HS-5 (cell line): ENCODE results near the gene TBC1D22A.

Experiments
- DNase-seq: peaks from one replicate; pipeline ENCODE4 v3.0.0-alpha.2; 2012; ENCODE audit warnings: low read depth

Gene TBC1D22A

GRCh38 chr22:46958658-46959057 is 196.2 kb downstream of the TBC1D22A start:
- DNase-seq: no peak

DNA sequence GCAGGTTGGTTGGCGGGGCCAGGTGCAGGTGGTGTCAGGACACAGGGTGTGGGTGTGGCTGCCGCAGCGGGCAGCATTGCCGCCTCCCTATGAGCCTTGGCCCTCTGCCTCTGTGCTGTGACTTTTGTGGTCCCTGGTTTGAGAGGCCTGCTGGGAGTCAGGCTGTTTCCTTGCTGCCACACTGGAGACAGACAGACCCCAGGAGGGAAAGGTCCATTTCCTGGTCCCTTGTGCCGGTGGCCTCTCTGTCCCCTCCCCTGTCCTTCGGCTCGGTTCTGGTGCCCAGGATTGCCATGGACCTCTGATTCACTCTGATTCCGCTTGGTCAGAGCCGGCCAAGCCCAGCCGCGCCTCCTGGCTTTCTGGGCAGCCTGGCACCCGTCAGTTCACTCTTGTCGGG is 196.9 kb downstream of the TBC1D22A start:
- no peak for DNase-seq

DNA sequence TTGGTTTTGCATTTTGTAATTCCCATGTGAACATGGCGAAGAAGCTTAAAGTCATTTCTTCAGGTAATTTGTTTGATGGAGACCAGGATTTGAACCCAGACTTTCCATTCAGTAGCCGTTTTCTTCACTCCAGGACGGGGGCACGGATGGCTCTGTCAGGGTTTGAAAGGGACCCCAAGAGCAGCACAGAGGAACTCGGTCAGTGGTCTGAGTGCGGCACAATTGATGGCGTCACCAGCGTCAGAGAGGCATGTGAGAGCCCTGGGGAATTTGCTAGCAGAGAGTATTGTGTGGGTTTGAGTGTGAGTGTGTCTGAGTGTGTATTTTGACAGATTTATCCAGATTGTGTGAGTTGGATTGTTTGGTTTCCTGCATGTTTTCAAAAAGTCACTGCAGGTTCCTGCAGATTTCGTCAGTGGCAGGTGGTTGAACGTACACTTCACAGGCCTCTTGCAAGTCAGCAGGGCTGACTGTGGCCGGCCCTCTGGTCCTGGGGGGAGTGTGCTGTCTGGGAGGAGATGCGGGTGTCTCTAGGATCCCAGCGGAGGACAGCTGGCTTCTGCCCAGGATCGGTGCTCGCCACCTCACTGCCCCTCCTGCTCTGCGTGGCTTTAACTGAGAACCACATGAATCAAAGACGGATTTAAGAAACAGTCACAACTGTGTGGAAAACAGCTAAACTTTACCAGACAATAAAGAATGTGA is 199.3 kb downstream of the TBC1D22A start:
- DNase-seq: no peak

DNA sequence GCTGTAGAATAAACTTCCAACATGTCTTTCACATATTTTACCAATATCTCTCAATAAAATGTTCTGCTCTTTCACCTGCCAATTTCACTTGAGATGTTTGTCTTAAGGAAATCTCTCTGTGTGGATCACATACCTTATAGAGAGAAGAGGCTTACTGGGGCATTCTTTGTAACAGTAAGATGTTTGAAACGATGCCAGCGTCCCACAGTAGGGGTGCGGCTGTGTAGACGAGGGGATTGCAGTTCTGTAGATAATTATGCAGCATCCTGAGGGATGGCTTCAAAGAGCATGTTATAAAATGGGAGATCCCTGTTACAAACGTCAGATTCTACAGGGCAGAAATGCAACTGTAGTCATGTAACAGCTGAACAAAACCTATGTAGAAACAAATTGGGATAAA is 200.0 kb downstream of the TBC1D22A start:
- no peak for DNase-seq

DNA sequence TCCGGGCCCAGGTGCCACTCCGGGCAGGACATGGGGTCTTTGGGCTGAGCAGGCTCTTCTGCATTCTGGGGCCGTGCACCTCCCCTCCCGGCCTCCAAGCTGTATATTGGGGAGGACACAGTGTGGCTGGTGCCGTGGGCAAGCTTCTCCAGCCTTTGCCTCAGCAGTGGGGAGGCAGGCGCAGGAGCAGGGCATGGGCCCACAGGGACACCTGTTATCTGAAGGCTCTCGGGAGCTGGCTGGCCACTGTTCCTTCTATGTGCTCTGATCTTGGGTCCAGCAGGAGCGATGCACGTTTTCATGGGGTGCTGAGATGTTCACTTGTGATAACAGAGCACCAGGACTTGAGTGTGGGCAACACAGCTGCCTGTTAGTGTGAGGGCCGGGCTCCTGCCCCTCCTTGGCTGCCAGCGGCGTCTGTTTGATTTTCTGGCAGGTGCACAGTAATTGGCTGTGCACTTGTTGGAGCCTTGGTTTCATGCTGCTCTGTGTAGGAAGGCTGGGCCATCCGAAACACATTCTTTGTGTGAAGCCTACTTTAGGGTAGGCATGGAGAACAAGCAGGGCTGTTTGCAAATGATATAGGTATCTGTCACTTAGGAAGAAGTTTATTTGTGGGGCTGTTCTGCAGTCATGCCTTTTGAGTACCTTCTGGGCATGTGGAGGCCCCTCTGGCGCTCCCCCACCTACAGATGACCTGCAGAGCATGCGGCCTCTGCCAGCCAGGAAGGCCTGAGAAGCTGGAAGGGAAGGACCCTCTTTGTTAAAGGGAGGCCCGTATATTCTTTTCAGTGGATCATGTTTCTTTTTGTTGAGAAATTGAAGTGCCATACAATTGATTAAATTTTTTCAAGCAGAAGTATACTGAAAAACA is 201.5 kb downstream of the TBC1D22A start:
- no peak for DNase-seq

DNA sequence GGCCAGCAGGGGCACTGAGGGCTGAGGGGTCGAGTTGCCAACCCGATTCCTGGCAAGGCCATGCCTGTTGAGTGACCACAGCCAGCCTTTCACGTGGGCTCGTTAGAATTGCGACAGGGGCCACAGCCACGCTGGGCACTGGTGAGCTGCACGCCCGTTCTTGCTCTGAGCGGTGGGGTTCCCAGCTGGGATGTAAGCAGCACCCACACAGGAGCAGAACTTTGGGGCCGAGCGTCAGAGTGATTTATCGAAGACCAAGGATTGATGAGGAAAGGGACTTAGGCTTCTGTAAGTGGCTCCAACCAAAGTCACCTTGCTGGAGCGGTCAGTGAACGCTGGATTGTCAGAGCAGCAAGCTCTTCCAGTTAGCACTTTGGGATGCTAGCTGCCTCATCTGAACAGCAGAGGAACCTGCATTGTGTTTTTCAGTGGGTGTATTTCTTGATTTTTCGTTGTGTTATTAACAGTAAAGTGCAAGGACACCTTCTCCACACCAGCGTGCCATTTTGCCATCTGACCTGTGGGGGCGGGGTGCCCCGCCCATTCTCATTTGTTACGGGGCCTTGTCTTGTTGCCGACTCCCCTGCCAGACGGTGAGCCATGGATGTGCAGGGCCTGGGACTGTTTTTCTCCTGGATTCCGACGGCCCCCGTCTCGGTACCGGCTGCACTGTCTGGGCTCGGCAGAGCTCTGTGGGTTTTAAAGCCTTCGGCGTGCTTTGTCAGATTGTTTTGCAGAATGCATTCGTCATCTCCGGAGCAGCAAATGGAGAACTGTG is 202.5 kb downstream of the TBC1D22A start:
- no peak for DNase-seq

GRCh38 chr22:46965555-46966494 is 203.4 kb downstream of the TBC1D22A start:
- no peak for DNase-seq

DNA sequence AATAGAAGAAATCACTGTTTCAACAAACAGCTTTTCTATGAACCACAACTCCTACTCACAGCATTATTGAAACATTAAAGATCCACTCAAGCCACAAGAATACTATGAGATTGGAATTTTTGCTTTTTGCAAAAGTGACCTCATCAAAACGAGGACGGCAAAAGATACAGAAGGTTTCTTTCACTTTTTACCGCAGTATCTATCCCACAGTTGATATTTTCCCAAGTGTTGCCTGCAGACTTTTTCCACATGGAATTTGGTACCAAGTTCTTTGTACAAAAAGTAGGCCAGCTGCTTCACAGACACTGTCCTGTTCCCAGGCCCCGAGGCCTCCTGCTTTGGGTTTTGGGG is 204.0 kb downstream of the TBC1D22A start:
- no peak for DNase-seq

DNA sequence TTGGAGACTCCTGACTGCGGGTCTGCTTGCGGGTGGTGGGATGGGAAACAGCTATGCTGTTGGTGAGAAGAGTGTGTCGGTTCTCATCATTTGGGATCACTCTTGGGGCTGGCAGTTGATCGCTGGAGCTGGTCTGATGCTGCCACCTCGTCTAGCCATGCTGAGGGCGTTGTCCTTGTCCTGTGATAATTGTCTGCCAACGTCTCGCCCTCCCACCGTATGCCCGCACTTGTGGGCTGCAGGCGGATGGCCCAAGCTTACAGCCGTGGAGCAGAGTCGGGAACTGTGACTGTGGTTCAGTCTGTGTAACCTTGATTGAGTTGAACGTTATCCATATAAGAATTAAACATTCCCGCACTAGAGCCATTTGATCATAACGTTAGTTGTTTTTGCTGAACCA is 204.4 kb downstream of the TBC1D22A start:
- DNase-seq: no peak

DNA sequence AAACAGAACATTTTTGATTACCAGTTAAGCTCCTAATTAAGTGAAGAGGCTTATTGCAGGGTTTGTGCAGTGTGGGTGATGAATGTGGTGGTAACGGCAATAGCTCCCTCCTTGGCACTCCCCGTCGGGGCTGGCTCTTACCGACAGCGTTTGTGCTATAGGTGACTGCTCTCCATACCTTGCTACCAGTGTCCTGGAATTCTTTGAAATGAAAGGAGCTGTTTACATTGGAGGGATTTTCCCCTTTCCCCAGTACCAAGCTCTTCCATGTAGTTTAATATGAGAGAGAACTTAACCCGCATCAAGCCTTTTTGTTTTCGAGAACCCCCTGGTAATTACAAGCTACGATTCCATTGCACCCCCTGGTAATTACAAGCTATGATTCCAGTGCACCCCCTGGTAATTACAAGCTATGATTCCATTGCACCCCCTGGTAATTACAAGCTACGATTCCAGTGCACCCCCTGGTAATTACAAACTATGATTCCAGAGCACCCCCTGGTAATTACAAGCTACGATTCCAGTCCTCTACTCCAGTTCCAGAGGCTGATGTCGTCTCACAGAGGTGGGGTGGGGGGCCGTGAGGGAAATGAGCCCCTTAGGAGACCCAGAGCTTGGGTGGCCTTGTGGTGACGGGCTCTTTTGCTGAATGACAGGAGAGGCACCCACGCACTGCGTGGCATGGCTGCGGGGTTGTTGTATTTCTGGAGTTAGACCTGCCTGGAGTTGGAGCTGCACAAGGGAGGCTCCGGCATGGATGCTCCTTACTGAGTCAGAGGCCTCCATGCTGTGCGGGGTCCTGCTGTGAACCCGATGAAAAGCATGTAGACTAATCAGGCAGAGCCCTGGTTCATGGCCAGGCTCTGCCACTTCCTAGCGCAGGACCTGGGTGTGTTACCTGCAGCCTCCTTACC is 205.3 kb downstream of the TBC1D22A start:
- DNase-seq: no peak

- DNase-seq: no peak
Observed at GRCh38 chr22:46968359-46968740, 205.9 kb downstream of the TBC1D22A start.

GRCh38 chr22:46968848-46969247 is 206.4 kb downstream of the TBC1D22A start:
- no peak for DNase-seq

DNA sequence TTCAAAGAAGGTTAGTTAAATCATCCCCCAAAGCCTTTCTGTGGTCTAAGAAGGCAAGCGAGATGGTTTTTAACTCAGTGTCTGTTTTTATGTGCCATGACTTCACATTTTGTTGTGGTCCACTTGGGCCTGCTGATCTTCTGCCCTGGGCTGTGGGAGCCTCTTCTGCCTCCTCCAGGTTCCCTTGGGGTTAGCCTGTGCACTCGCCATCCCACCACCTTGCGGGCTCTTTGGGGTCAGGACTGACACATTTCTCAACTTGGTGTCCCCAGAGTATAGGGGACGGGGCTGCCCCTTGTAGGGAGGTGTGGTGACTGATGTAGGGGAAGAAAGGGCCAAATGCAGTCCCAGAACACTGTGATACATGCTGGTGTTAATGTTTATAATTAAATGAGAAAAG is 207.0 kb downstream of the TBC1D22A start:
- DNase-seq: no peak

GRCh38 chr22:46969961-46970360 is 207.5 kb downstream of the TBC1D22A start:
- no peak for DNase-seq

DNA sequence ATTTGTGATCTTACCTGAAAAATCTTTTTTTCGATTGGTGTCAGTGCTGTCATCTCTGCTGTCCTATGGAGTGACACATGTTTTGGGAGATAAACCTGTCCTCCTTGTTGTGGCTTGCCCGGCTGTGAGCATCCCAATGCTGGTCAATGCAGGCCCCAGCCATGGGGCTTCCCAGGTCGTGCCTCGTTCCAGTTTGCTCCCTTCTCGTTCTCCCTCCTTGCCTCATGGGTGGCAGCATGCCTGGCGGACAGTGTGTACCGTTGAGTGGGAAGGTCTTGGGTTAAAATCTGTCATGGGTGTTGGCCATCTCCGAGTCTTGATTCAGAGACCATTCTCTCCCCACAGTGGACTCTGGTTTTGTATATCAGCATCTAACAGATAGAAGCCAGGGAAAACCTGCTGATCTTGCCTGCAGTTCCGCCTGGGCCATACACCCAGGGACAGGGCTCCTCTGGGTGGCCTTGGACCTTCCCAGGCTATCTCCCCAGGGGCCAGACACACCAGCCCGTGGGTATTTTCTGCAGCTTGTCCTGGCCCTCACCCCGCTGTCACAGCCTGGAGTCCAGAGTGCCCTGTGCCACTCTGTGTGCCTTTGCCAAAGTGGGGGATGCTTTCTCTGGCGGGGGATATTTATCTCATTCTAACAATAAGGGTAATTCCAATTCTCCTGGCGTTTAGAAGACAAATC is 208.1 kb downstream of the TBC1D22A start:
- no peak for DNase-seq

DNA sequence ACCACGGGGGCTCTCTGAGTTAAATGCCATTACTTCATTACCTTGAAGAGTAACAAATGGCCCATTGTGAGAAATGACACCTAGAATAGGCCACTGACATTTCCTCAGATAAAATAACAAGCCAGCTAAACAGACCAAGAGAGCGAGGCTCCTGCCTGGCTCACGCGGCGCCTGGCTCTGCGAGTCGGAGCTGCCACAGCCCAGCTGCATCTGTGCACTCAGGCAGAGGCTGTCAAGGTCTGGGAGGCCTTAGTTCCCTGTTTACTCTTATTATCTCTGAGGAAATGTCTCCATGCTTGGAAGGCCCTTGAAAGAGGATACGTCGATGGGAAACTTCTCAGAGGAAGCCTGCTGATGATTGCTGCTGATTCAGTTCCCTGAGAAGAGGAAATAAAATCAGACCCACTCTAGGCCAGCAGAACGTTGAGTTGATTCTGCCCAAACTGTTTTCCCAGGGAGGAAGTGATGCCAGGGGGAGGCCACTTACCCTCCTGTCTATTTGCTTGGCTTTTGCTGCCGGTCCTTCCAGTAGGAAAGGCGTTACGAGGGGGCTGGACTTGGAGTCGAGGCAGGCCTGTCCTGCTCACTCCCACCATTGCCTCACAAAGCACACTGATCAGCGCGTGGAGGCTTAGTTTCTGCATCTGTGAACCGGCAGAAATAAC is 208.8 kb downstream of the TBC1D22A start:
- DNase-seq: no peak

GRCh38 chr22:46971764-46972125 is 209.3 kb downstream of the TBC1D22A start:
- no peak for DNase-seq

- DNase-seq: no peak
Observed at GRCh38 chr22:46972256-46972655, 209.8 kb downstream of the TBC1D22A start.
